ENCODE results near the gene MBD3L4.

DNA sequence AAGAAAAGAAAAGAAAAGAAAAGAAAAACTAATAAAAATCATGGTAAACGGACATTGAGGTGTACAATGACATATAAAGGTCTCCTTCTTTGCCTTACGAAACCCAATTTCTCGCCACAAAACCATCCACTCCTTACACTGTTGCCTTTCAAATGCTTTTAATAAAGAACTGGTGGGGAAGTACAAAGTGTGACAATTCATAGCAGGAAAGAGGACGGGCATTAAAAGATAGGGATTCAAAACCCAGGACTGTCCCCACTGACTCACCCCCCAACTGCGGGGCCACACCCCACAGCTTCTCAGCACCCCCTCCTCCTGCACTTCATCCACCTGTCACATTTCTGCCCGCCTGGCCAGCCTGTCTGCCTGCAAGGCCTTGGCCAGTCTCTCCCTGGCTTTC, 21.2 kb downstream of the MBD3L4 start:
- TF ChIP-seq, protein P1, sequence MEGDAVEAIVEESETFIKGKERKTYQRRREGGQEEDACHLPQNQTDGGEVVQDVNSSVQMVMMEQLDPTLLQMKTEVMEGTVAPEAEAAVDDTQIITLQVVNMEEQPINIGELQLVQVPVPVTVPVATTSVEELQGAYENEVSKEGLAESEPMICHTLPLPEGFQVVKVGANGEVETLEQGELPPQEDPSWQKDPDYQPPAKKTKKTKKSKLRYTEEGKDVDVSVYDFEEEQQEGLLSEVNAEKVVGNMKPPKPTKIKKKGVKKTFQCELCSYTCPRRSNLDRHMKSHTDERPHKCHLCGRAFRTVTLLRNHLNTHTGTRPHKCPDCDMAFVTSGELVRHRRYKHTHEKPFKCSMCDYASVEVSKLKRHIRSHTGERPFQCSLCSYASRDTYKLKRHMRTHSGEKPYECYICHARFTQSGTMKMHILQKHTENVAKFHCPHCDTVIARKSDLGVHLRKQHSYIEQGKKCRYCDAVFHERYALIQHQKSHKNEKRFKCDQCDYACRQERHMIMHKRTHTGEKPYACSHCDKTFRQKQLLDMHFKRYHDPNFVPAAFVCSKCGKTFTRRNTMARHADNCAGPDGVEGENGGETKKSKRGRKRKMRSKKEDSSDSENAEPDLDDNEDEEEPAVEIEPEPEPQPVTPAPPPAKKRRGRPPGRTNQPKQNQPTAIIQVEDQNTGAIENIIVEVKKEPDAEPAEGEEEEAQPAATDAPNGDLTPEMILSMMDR (optimal IDR thresholded peaks at IDR 0.05 in 1 of 3, IDR thresholded peaks at IDR 0.05 in 1 of 3, conservative IDR thresholded peaks at IDR 0.05 in 1 of 3; ENCODE audit: extremely low read depth in 1 of 3, insufficient read depth in 2 of 3, low read length in 3 of 3) = no peak
- no peak for TF ChIP-seq EZH2 (IDR thresholded peaks at IDR 0.05; ENCODE audit: low read length)

All from keratinocyte (primary cell).